HepG2 (cell line): Measurements from ENCODE around the gene FNIP2. TPM values are rescaled to one million over a fixed set of nuclear protein-coding genes. Genes with fewer than 3 reads are reported as not detected.
A peak's percentile ranks its signal among the peaks of the same experiment; 100 is the strongest.

Experiments
- CCDC6 ChIP-seq: sonication (generic); formaldehyde crosslinking; IDR thresholded peaks from 2 replicates; pipeline ENCODE4 v1.8.1; 2022; ENCODE audit warnings: mild to moderate bottlenecking, missing genetic modification reagents, moderate library complexity
- ELF1 ChIP-seq: sonication (generic); formaldehyde crosslinking; IDR thresholded peaks from 2 replicates; pipeline ENCODE4 v1.4.0; 2020; ENCODE audit warnings: missing genetic modification reagents
- ELF3 ChIP-seq: IDR thresholded peaks from 2 replicates; pipeline ENCODE4 v1.6.1; 2016; ENCODE audit warnings: missing genetic modification reagents, missing compliant biosample characterization
- FOSL2 ChIP-seq: sonication (generic); formaldehyde crosslinking; IDR thresholded peaks from 2 replicates; pipeline ENCODE4 v1.4.0; 2020; ENCODE audit warnings: missing genetic modification reagents
- GABPA ChIP-seq, 2 experiments: IDR thresholded peaks; 2 replicates each; pipeline ENCODE4 v1.6.1; 2011 to 2016; ENCODE audit warnings: low read depth in 2 of 2, low read length in 1 of 2, missing biosample characterization in 1 of 2, missing genetic modification characterization in 1 of 2
- HNF4A ChIP-seq: sonication (generic); formaldehyde crosslinking; IDR thresholded peaks from 2 replicates; pipeline ENCODE4 v1.4.0; 2020; ENCODE audit warnings: missing genetic modification reagents
- ISL2 ChIP-seq: sonication (generic); formaldehyde crosslinking; IDR thresholded peaks from 2 replicates; pipeline ENCODE4 v1.5.0; 2020; ENCODE audit warnings: missing genetic modification reagents
- KDM5B ChIP-seq: sonication (generic); formaldehyde crosslinking; IDR thresholded peaks from 2 replicates; pipeline ENCODE4 v1.4.0; 2020; ENCODE audit warnings: missing genetic modification reagents, mild to moderate bottlenecking, borderline replicate concordance
- MBD4 ChIP-seq: IDR thresholded peaks from 2 replicates; pipeline ENCODE4 v1.6.1; 2012; ENCODE audit warnings: low read length, inconsistent platforms, borderline replicate concordance
- MIXL1 ChIP-seq: IDR thresholded peaks from 2 replicates; pipeline ENCODE4 v1.6.1; 2016
- MXD4 ChIP-seq: IDR thresholded peaks from 2 replicates; pipeline ENCODE4 v1.6.1; 2016; ENCODE audit warnings: mild to moderate bottlenecking, missing biosample characterization, missing genetic modification reagents
- POGZ ChIP-seq: sonication (generic); formaldehyde crosslinking; IDR thresholded peaks from 2 replicates; pipeline ENCODE4 v1.4.0; 2020; ENCODE audit warnings: mild to moderate bottlenecking, missing genetic modification reagents
- RBAK ChIP-seq: sonication (generic); formaldehyde crosslinking; IDR thresholded peaks from 2 replicates; pipeline ENCODE4 v1.5.1; 2020; ENCODE audit warnings: mild to moderate bottlenecking, missing genetic modification reagents
- ZKSCAN8 ChIP-seq: IDR thresholded peaks from 2 replicates; pipeline ENCODE4 v1.6.1; 2016; ENCODE audit warnings: borderline replicate concordance, missing genetic modification reagents, missing compliant biosample characterization
- ZNF12 ChIP-seq: sonication (generic); formaldehyde crosslinking; IDR thresholded peaks from 2 replicates; pipeline ENCODE4 v1.5.0; 2020; ENCODE audit warnings: missing genetic modification reagents
- ZNF598 ChIP-seq: sonication (generic); formaldehyde crosslinking; IDR thresholded peaks from 2 replicates; pipeline ENCODE4 v1.5.1; 2020; ENCODE audit warnings: mild to moderate bottlenecking, missing genetic modification reagents, borderline replicate concordance
- ZNF772 ChIP-seq: sonication (generic); formaldehyde crosslinking; IDR thresholded peaks from 2 replicates; pipeline ENCODE4 v1.5.0; 2020; ENCODE audit warnings: mild to moderate bottlenecking, missing genetic modification reagents
- ZNF792 ChIP-seq: IDR thresholded peaks from 2 replicates; pipeline ENCODE4 v1.6.1; 2016
- ZZZ3 ChIP-seq: sonication (generic); formaldehyde crosslinking; IDR thresholded peaks from 2 replicates; pipeline ENCODE4 v1.4.0; 2020; ENCODE audit warnings: missing genetic modification reagents, mild to moderate bottlenecking, borderline replicate concordance
- polyA plus RNA-seq, 8 experiments: library from polyadenylated mRNA; depleted of rRNA in 3 of 8; stranded (reverse) in 7 of 8; unstranded in 1 of 8; fragments of >200 nt; fragmentation: Illumina TruSeq in 4 of 8; extraction: Trizol in 4 of 8; gene quantifications; 2 replicates each; pipeline versions ENCODE4 v1.2.1 to v1.2.3, GENCODE V29; 2011 to 2016; ENCODE audit warnings: low read depth in 4 of 8, missing spikeins in 1 of 8, mixed read lengths in 1 of 8; ENCODE audit not compliant: insufficient read depth in 1 of 8
- total RNA-seq, 5 experiments: library from RNA; depleted of rRNA; stranded (reverse); fragments of >200 nt; fragmentation: Illumina TruSeq; extraction: Trizol; gene quantifications; 2 replicates each; pipeline ENCODE4 v1.2.3, GENCODE V29; 2016; ENCODE audit warnings: low read depth in 1 of 5
- TF ChIP-seq, protein P1 (sequence below): IDR thresholded peaks from 2 replicates; pipeline ENCODE4 v1.6.1; 2016; ENCODE audit warnings: low read depth, borderline replicate concordance
- TF ChIP-seq, protein P2 (sequence below): sonication (generic); formaldehyde crosslinking; IDR thresholded peaks from 2 replicates; pipeline ENCODE4 v1.4.0; 2020; ENCODE audit warnings: missing genetic modification reagents
- TF ChIP-seq, protein P3 (sequence below): sonication (generic); formaldehyde crosslinking; IDR thresholded peaks from 2 replicates; pipeline ENCODE4 v1.4.0; 2020; ENCODE audit warnings: missing genetic modification reagents; ENCODE audit errors: not compliant biosample characterization
- TF ChIP-seq, protein P4 (sequence below): sonication (generic); formaldehyde crosslinking; IDR thresholded peaks from 2 replicates; pipeline ENCODE4 v1.4.0; 2020; ENCODE audit warnings: missing genetic modification reagents
- TF ChIP-seq, protein P5 (sequence below): sonication (generic); formaldehyde crosslinking; IDR thresholded peaks from 2 replicates; pipeline ENCODE4 v1.8.0; 2022; ENCODE audit warnings: mild to moderate bottlenecking, missing genetic modification reagents
- TF ChIP-seq, protein P6 (sequence below): IDR thresholded peaks from 2 replicates; pipeline ENCODE4 v1.6.1; 2018; ENCODE audit warnings: missing genetic modification reagents

FNIP2 gene
- total and polyA plus RNA-seq, 2 of the 13 experiments (the other 11 are each of a cell fraction or from before 2014, with no cell fraction given), result 15.5 to 21.0 TPM

DNA sequence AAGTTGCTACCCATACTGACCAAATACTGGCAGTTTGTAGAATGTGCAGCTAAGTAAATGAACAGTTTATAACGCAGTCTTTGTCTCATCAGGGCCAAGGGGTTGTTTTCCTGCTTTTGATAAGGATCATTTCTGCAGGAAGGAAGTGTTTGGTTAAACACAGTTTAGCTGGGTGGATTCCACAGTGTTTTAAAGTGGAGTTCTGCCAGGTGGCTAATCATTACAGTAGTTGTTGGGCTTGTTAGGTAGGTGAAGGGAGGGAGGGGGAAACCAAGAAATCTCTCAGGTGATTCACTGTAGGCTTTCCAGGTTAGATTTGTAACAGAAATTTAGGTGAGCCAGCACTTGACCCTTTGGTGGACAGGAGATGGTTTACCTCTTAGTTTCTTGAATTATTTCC lies 58.1 kb downstream of the FNIP2 start (continued):
- TF ChIP-seq ZKSCAN8 (CRISPR knock-in tag) (peak; percentile 58; the same call in 1 of the 2 replicates), ZNF12 (CRISPR knock-in tag) (peak; percentile 30; the same call in 1 of the 2 replicates), MIXL1 (CRISPR knock-in tag) (peak; percentile 90), ZNF598 (CRISPR knock-in tag) (no peak), GABPA (IDR thresholded peaks at IDR 0.05; ENCODE audit: low read depth, low read length) (no peak), GABPA (CRISPR knock-in tag; IDR thresholded peaks at IDR 0.05; ENCODE audit: low read depth) (peak; percentile 54), ZNF792 (CRISPR knock-in tag) (0 out of 2 replicates have a peak, but pooled peaks have one; percentile 38), ELF3 (peak; percentile 99), CCDC6 (no peak), ZZZ3 (CRISPR knock-in tag) (no peak), ZNF772 (CRISPR knock-in tag) (peak; percentile 76; the same call in 1 of the 2 replicates), POGZ (peak; percentile 78), RBAK (CRISPR knock-in tag) (no peak), ISL2 (CRISPR knock-in tag) (peak; percentile 93), ELF1 (peak; percentile 68), FOSL2 (CRISPR knock-in tag) (0 out of 2 replicates have a peak, but pooled peaks have one; percentile 47), MXD4 (CRISPR knock-in tag) (no peak), HNF4A (CRISPR knock-in tag) (peak; percentile 66), MBD4 (peak; percentile 57; the same call in 1 of the 2 replicates), KDM5B (CRISPR knock-in tag) (no peak)
- TF ChIP-seq, protein P1, sequence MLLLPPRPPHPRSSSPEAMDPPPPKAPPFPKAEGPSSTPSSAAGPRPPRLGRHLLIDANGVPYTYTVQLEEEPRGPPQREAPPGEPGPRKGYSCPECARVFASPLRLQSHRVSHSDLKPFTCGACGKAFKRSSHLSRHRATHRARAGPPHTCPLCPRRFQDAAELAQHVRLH (CRISPR knock-in tag), result peak; percentile 75; the same call in 1 of the 2 replicates
- TF ChIP-seq, protein P2, sequence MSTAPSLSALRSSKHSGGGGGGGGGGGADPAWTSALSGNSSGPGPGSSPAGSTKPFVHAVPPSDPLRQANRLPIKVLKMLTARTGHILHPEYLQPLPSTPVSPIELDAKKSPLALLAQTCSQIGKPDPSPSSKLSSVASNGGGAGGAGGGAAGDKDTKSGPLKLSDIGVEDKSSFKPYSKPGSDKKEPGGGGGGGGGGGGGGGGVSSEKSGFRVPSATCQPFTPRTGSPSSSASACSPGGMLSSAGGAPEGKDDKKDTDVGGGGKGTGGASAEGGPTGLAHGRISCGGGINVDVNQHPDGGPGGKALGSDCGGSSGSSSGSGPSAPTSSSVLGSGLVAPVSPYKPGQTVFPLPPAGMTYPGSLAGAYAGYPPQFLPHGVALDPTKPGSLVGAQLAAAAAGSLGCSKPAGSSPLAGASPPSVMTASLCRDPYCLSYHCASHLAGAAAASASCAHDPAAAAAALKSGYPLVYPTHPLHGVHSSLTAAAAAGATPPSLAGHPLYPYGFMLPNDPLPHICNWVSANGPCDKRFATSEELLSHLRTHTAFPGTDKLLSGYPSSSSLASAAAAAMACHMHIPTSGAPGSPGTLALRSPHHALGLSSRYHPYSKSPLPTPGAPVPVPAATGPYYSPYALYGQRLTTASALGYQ (CRISPR knock-in tag), result peak; percentile 71; the same call in 1 of the 2 replicates
- TF ChIP-seq, protein P3, sequence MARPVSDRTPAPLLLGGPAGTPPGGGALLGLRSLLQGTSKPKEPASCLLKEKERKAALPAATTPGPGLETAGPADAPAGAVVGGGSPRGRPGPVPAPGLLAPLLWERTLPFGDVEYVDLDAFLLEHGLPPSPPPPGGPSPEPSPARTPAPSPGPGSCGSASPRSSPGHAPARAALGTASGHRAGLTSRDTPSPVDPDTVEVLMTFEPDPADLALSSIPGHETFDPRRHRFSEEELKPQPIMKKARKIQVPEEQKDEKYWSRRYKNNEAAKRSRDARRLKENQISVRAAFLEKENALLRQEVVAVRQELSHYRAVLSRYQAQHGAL (CRISPR knock-in tag), result no peak
- TF ChIP-seq, protein P4, sequence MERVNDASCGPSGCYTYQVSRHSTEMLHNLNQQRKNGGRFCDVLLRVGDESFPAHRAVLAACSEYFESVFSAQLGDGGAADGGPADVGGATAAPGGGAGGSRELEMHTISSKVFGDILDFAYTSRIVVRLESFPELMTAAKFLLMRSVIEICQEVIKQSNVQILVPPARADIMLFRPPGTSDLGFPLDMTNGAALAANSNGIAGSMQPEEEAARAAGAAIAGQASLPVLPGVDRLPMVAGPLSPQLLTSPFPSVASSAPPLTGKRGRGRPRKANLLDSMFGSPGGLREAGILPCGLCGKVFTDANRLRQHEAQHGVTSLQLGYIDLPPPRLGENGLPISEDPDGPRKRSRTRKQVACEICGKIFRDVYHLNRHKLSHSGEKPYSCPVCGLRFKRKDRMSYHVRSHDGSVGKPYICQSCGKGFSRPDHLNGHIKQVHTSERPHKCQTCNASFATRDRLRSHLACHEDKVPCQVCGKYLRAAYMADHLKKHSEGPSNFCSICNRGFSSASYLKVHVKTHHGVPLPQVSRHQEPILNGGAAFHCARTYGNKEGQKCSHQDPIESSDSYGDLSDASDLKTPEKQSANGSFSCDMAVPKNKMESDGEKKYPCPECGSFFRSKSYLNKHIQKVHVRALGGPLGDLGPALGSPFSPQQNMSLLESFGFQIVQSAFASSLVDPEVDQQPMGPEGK, result peak; percentile 43; the same call in 1 of the 2 replicates
- TF ChIP-seq, protein P5, sequence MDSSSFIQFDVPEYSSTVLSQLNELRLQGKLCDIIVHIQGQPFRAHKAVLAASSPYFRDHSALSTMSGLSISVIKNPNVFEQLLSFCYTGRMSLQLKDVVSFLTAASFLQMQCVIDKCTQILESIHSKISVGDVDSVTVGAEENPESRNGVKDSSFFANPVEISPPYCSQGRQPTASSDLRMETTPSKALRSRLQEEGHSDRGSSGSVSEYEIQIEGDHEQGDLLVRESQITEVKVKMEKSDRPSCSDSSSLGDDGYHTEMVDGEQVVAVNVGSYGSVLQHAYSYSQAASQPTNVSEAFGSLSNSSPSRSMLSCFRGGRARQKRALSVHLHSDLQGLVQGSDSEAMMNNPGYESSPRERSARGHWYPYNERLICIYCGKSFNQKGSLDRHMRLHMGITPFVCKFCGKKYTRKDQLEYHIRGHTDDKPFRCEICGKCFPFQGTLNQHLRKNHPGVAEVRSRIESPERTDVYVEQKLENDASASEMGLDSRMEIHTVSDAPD (CRISPR knock-in tag), result peak; percentile 35; the same call in 1 of the 2 replicates
- TF ChIP-seq, protein P6, sequence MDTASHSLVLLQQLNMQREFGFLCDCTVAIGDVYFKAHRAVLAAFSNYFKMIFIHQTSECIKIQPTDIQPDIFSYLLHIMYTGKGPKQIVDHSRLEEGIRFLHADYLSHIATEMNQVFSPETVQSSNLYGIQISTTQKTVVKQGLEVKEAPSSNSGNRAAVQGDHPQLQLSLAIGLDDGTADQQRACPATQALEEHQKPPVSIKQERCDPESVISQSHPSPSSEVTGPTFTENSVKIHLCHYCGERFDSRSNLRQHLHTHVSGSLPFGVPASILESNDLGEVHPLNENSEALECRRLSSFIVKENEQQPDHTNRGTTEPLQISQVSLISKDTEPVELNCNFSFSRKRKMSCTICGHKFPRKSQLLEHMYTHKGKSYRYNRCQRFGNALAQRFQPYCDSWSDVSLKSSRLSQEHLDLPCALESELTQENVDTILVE (CRISPR knock-in tag), result peak; percentile 23; the same call in 1 of the 2 replicates
